Measurements from ENCODE around the gene TNFSF13.
"Not testable (repeated sequence)": the region's sequence is repeated elsewhere in the genome, so short reads cannot be mapped to it uniquely, and the experiment has no call there.

The TNFSF13 gene

GRCh38 chr17:7583253-7584109, 24.9 kb downstream of the TNFSF13 start, which contains the start of gene MPDU1:
Gene MPDU1, plus strand, starts transcription at chr17:7583852. Its CDS starts 11 bp downstream, at chr17:7583863.
- H3K27ac Mint-ChIP-seq = peak within 1 kb of the TSS; percentile 92 to 96
- peak within 1 kb of the TSS; percentile 92 for H3K4me3 Mint-ChIP-seq
- H3K9me3 Mint-ChIP-seq = no peaks in the 10 kb centered on the region
- peaks cover 34 to 42% of the 10 kb centered on the region in 2 donors for H3K4me1 Mint-ChIP-seq (ENCODE audit: low read depth in 2 of 2)
- H3K27me3 Mint-ChIP-seq = no peaks in the 10 kb centered on the region
- DNase-seq (peak; percentile 92 to 93 (median 93)), ATAC-seq (replicated peaks) (peak; percentile 83)
- peaks cover 48% of the 10 kb centered on the region for H3K36me3 Mint-ChIP-seq (ENCODE audit: insufficient read depth)

- Mint-ChIP-seq H3K36me3 (ENCODE audit: insufficient read depth) (peaks cover 42% of the 10 kb centered on the region), H3K9me3 (no peaks in the 10 kb centered on the region), H3K27ac (no peak overlapping the region), H3K27me3 (no peaks in the 10 kb centered on the region), H3K4me1 (ENCODE audit: low read depth in 2 of 2) (peaks cover 20 to 22% of the 10 kb centered on the region in 2 donors), H3K4me3 (no peak overlapping the region)
- ATAC-seq (replicated peaks) (no peak), DNase-seq (no peak)
These were observed 28.3 kb downstream of the TNFSF13 start for GRCh38 chr17:7586673-7587419.

GRCh38 chr17:7587420-7588151, 29.0 kb downstream of the TNFSF13 start:
- no peak overlapping the region for H3K4me3 Mint-ChIP-seq
- DNase-seq = no peak
- peaks cover 45% of the 10 kb centered on the region for H3K36me3 Mint-ChIP-seq (ENCODE audit: insufficient read depth)
- H3K9me3 Mint-ChIP-seq = no peaks in the 10 kb centered on the region
- peaks cover 19 to 20% of the 10 kb centered on the region in 2 donors for H3K4me1 Mint-ChIP-seq (ENCODE audit: low read depth in 2 of 2)
- peak overlapping the region in 1 of 2 donors; percentile 59 for H3K27ac Mint-ChIP-seq
- no peak for ATAC-seq (replicated peaks)
- no peaks in the 10 kb centered on the region for H3K27me3 Mint-ChIP-seq

GRCh38 chr17:7588553-7589203, 30.1 kb downstream of the TNFSF13 start:
- H3K4me3 Mint-ChIP-seq = no peak overlapping the region
- H3K36me3 Mint-ChIP-seq (ENCODE audit: insufficient read depth) = peaks cover 44% of the 10 kb centered on the region
- no peaks in the 10 kb centered on the region for H3K9me3 Mint-ChIP-seq
- ATAC-seq (replicated peaks) (no peak), DNase-seq (no peak)
- H3K4me1 Mint-ChIP-seq (ENCODE audit: low read depth in 2 of 2) = peaks cover 14 to 16% of the 10 kb centered on the region in 2 donors
- no peak overlapping the region for H3K27ac Mint-ChIP-seq
- no peaks in the 10 kb centered on the region for H3K27me3 Mint-ChIP-seq

- DNase-seq (peak; percentile 53 to 56 (median 53)), ATAC-seq (replicated peaks) (peak; percentile 90)
- Mint-ChIP-seq H3K27ac (no peak overlapping the region), H3K36me3 (ENCODE audit: insufficient read depth) (peaks cover 44% of the 10 kb centered on the region), H3K27me3 (no peaks in the 10 kb centered on the region), H3K4me1 (ENCODE audit: low read depth in 2 of 2) (peaks cover 10 to 14% of the 10 kb centered on the region in 2 donors), H3K4me3 (no peak overlapping the region), H3K9me3 (no peaks in the 10 kb centered on the region)
These were observed 30.8 kb downstream of the TNFSF13 start for GRCh38 chr17:7589204-7589868.

- H3K4me3 Mint-ChIP-seq = no peak within 1 kb of the TSS
- H3K27me3 Mint-ChIP-seq = no peaks in the 10 kb centered on the region
- H3K9me3 Mint-ChIP-seq = no peaks in the 10 kb centered on the region
- ATAC-seq (replicated peaks) (no peak), DNase-seq (no peak)
- H3K4me1 Mint-ChIP-seq (ENCODE audit: low read depth in 2 of 2) = peaks cover 4 to 7% of the 10 kb centered on the region in 2 donors
- peaks cover 45% of the 10 kb centered on the region for H3K36me3 Mint-ChIP-seq (ENCODE audit: insufficient read depth)
- H3K27ac Mint-ChIP-seq = peak within 1 kb of the TSS; percentile 14 to 66
These were observed 31.5 kb downstream of the TNFSF13 start, which contains the start of gene SOX15 for GRCh38 chr17:7589891-7590691. Gene SOX15, minus strand, starts transcription at chr17:7590094. Its CDS starts 418 bp downstream, at chr17:7589676.

- no peaks in the 10 kb centered on the region for H3K27me3 Mint-ChIP-seq
- peaks cover 2 to 4% of the 10 kb centered on the region in 2 donors for H3K4me1 Mint-ChIP-seq (ENCODE audit: low read depth in 2 of 2)
- no peak overlapping the region for H3K4me3 Mint-ChIP-seq
- H3K9me3 Mint-ChIP-seq = no peaks in the 10 kb centered on the region
- no peak for ATAC-seq (replicated peaks)
- H3K36me3 Mint-ChIP-seq (ENCODE audit: insufficient read depth) = peaks cover 50% of the 10 kb centered on the region
- H3K27ac Mint-ChIP-seq = peak overlapping the region; percentile 14 to 66
- no peak for DNase-seq
These were observed 32.2 kb downstream of the TNFSF13 start for GRCh38 chr17:7590743-7591142.

GRCh38 chr17:7591596-7591995, 33.0 kb downstream of the TNFSF13 start:
- no peaks in the 10 kb centered on the region for H3K27me3 Mint-ChIP-seq
- peaks cover 59% of the 10 kb centered on the region for H3K36me3 Mint-ChIP-seq (ENCODE audit: insufficient read depth)
- H3K27ac Mint-ChIP-seq = peak overlapping the region in 1 of 2 donors; percentile 66

GRCh38 chr17:7592422-7593021, 34.0 kb downstream of the TNFSF13 start:
- Mint-ChIP-seq H3K27ac (peak overlapping the region in 1 of 2 donors; percentile 44), H3K27me3 (no peaks in the 10 kb centered on the region), H3K9me3 (no peaks in the 10 kb centered on the region), H3K4me1 (ENCODE audit: low read depth in 2 of 2) (peaks cover 0 to 3% of the 10 kb centered on the region in 2 donors), H3K4me3 (no peak overlapping the region), H3K36me3 (ENCODE audit: insufficient read depth) (peaks cover 62% of the 10 kb centered on the region)
- ATAC-seq (replicated peaks) (no peak), DNase-seq (no peak)

More at GRCh38 chr17:7591596-7591995, 33.0 kb downstream of the TNFSF13 start:
- DNase-seq (no peak), ATAC-seq (replicated peaks) (no peak)
- Mint-ChIP-seq H3K4me3 (no peak overlapping the region), H3K9me3 (no peaks in the 10 kb centered on the region), H3K4me1 (ENCODE audit: low read depth in 2 of 2) (peaks cover 0 to 3% of the 10 kb centered on the region in 2 donors)

- Mint-ChIP-seq H3K9me3 (no peaks in the 10 kb centered on the region), H3K27me3 (no peaks in the 10 kb centered on the region), H3K27ac (peak overlapping the region in 1 of 2 donors; percentile 29)
These were observed 34.7 kb downstream of the TNFSF13 start for GRCh38 chr17:7593296-7593695.

GRCh38 chr17:7597561-7597960, 39.0 kb downstream of the TNFSF13 start:
- ATAC-seq (replicated peaks); H3K4me1 Mint-ChIP-seq (ENCODE audit: low read depth in 2 of 2); H3K9me3 Mint-ChIP-seq; DNase-seq; H3K27ac Mint-ChIP-seq; H3K27me3 Mint-ChIP-seq; H3K4me3 Mint-ChIP-seq: not testable (repeated sequence)
- H3K36me3 Mint-ChIP-seq (ENCODE audit: insufficient read depth) = peaks cover 84% of the 10 kb centered on the region

More at GRCh38 chr17:7593296-7593695, 34.7 kb downstream of the TNFSF13 start:
- H3K36me3 Mint-ChIP-seq (ENCODE audit: insufficient read depth) = peaks cover 61% of the 10 kb centered on the region
- H3K4me1 Mint-ChIP-seq (ENCODE audit: low read depth in 2 of 2) = no peaks in the 10 kb centered on the region
- DNase-seq (no peak), ATAC-seq (replicated peaks) (no peak)
- no peak overlapping the region for H3K4me3 Mint-ChIP-seq
